Measurements from ENCODE around the gene GRID1. TPM values are rescaled to one million over a fixed set of nuclear protein-coding genes. Genes with fewer than 3 reads are reported as not detected.

The GRID1 gene
- total RNA-seq, 2 experiments from 2014 or later, result not detected

GRCh38 chr10:86071145-86071544, 295.4 kb downstream of the GRID1 start:
- H3K9me3 Mint-ChIP-seq, result peaks cover 1% of the 10 kb centered on the region

GRCh38 chr10:86070278-86070677, 296.3 kb downstream of the GRID1 start:
- no peak overlapping the region for H3K27ac Mint-ChIP-seq
- H3K9me3 Mint-ChIP-seq, result no peaks in the 10 kb centered on the region
- DNase-seq, result no peak
- H3K4me3 Mint-ChIP-seq, result no peak overlapping the region
- peaks cover 4% of the 10 kb centered on the region for H3K27me3 Mint-ChIP-seq
- H3K36me3 Mint-ChIP-seq, result no peaks in the 10 kb centered on the region
- POLR2A ChIA-PET, result no interaction called here
- H3K4me1 Mint-ChIP-seq, result no peaks in the 10 kb centered on the region
- ATAC-seq (ENCODE audit: low read depth), result no peak

More at GRCh38 chr10:86071145-86071544, 295.4 kb downstream of the GRID1 start:
- Mint-ChIP-seq H3K4me3 (no peak overlapping the region), H3K27me3 (no peaks in the 10 kb centered on the region), H3K27ac (no peak overlapping the region), H3K36me3 (no peaks in the 10 kb centered on the region), H3K4me1 (no peaks in the 10 kb centered on the region)
- POLR2A ChIA-PET, result interaction anchor here (0.6 kb wide), 1 partner anchor 1440 kb away, joined by 6 read pairs; no protein-coding TSS in a partner anchor
- ATAC-seq (ENCODE audit: low read depth) (no peak), DNase-seq (no peak)

DNA sequence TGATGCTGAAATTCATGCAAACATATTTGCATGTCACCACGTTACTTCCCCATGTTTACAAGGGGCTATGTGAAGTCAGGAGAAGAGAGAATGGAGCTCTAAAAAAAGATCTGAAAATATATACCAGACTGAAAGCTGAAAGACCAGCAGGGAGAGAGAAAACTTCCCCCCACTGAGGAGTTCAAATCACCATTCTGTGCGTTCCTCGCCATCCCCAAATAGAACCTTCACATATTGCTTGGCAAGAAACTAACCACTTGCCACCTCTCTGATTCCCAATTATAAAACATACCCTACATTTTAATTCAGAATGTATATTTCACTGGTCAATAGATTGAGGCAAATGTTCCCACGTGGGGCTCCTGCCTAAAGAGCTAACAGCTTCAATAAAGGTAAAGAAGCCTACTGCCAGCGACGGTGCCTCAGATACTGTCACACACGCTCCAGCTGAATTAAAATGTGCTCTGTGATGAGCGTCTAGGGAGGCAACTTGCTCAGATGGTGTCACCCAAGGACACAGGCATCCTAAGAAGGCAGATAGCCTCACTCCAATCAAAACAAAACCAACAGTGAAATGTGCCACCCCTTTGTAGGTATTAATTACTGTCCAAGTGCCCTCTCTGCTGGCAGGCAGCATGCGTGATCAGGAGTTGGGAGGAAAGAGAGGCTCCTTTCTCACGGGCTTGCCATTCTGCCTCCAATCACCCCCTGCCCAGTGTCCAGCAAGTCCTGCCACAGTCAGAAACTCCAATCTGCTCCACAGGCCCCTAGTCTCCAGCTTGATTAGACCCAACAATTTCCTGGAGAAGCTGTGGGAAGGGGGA, 298.2 kb downstream of the GRID1 start:
- no peak for DNase-seq
- no peak for ATAC-seq (ENCODE audit: low read depth)
- Mint-ChIP-seq H3K36me3 (no peaks in the 10 kb centered on the region), H3K4me1 (no peaks in the 10 kb centered on the region), H3K27me3 (peaks cover 4% of the 10 kb centered on the region), H3K4me3 (no peak overlapping the region), H3K9me3 (no peaks in the 10 kb centered on the region), H3K27ac (no peak overlapping the region)
- POLR2A ChIA-PET, result no interaction called here

- ATAC-seq (ENCODE audit: low read depth), result no peak
- Mint-ChIP-seq H3K27ac (no peak overlapping the region), H3K4me3 (no peak overlapping the region), H3K9me3 (no peaks in the 10 kb centered on the region), H3K36me3 (no peaks in the 10 kb centered on the region), H3K4me1 (no peaks in the 10 kb centered on the region), H3K27me3 (peaks cover 4% of the 10 kb centered on the region)
- DNase-seq, result no peak
- POLR2A ChIA-PET, result no interaction called here
These were observed 299.1 kb downstream of the GRID1 start for GRCh38 chr10:86067436-86068050.

GRCh38 chr10:86066696-86067095, 299.9 kb downstream of the GRID1 start:
- peaks cover 4% of the 10 kb centered on the region for H3K27me3 Mint-ChIP-seq
- POLR2A ChIA-PET, result no interaction called here
- H3K36me3 Mint-ChIP-seq, result no peaks in the 10 kb centered on the region
- no peaks in the 10 kb centered on the region for H3K9me3 Mint-ChIP-seq
- DNase-seq (no peak), ATAC-seq (ENCODE audit: low read depth) (no peak)
- H3K4me1 Mint-ChIP-seq, result no peaks in the 10 kb centered on the region
- H3K4me3 Mint-ChIP-seq, result no peak overlapping the region
- H3K27ac Mint-ChIP-seq, result no peak overlapping the region

- ATAC-seq (ENCODE audit: low read depth) (no peak), DNase-seq (no peak)
- Mint-ChIP-seq H3K4me1 (no peaks in the 10 kb centered on the region), H3K27me3 (peaks cover 4% of the 10 kb centered on the region), H3K36me3 (no peaks in the 10 kb centered on the region), H3K27ac (no peak overlapping the region), H3K4me3 (no peak overlapping the region), H3K9me3 (no peaks in the 10 kb centered on the region)
- POLR2A ChIA-PET, result no interaction called here
These were observed 300.8 kb downstream of the GRID1 start for GRCh38 chr10:86065711-86066251.

- H3K9me3 Mint-ChIP-seq, result no peaks in the 10 kb centered on the region
- H3K4me1 Mint-ChIP-seq, result no peaks in the 10 kb centered on the region
- peaks cover 4% of the 10 kb centered on the region for H3K27me3 Mint-ChIP-seq
- POLR2A ChIA-PET, result no interaction called here
- no peak for ATAC-seq (ENCODE audit: low read depth)
- no peak for DNase-seq
- no peak overlapping the region for H3K27ac Mint-ChIP-seq
- H3K36me3 Mint-ChIP-seq, result no peaks in the 10 kb centered on the region
- no peak overlapping the region for H3K4me3 Mint-ChIP-seq
These were observed 301.5 kb downstream of the GRID1 start for GRCh38 chr10:86064931-86065662.

GRCh38 chr10:86064219-86064618, 302.4 kb downstream of the GRID1 start:
- H3K9me3 Mint-ChIP-seq, result no peaks in the 10 kb centered on the region
- ATAC-seq (ENCODE audit: low read depth) (no peak), DNase-seq (no peak)
- no peak overlapping the region for H3K4me3 Mint-ChIP-seq
- POLR2A ChIA-PET, result no interaction called here
- H3K27ac Mint-ChIP-seq, result no peak overlapping the region
- H3K27me3 Mint-ChIP-seq, result peaks cover 4% of the 10 kb centered on the region
- H3K36me3 Mint-ChIP-seq, result no peaks in the 10 kb centered on the region
- no peaks in the 10 kb centered on the region for H3K4me1 Mint-ChIP-seq

- POLR2A ChIA-PET, result no interaction called here
- H3K27ac Mint-ChIP-seq, result no peak overlapping the region
- no peaks in the 10 kb centered on the region for H3K9me3 Mint-ChIP-seq
- no peaks in the 10 kb centered on the region for H3K4me1 Mint-ChIP-seq
- no peak for DNase-seq
- H3K27me3 Mint-ChIP-seq, result peaks cover 8% of the 10 kb centered on the region
- H3K4me3 Mint-ChIP-seq, result no peak overlapping the region
- H3K36me3 Mint-ChIP-seq, result no peaks in the 10 kb centered on the region
- no peak for ATAC-seq (ENCODE audit: low read depth)
These were observed 303.3 kb downstream of the GRID1 start for GRCh38 chr10:86063341-86063740.

- no peak overlapping the region for H3K27ac Mint-ChIP-seq
- H3K36me3 Mint-ChIP-seq, result no peaks in the 10 kb centered on the region
- POLR2A ChIA-PET, result no interaction called here
- no peak for ATAC-seq (ENCODE audit: low read depth)
- DNase-seq, result no peak
- H3K4me1 Mint-ChIP-seq, result no peaks in the 10 kb centered on the region
- no peak overlapping the region for H3K4me3 Mint-ChIP-seq
- H3K27me3 Mint-ChIP-seq, result peaks cover 8% of the 10 kb centered on the region
- H3K9me3 Mint-ChIP-seq, result no peaks in the 10 kb centered on the region
These were observed 303.9 kb downstream of the GRID1 start for GRCh38 chr10:86062647-86063145.

GRCh38 chr10:86062198-86062550, 304.4 kb downstream of the GRID1 start:
- Mint-ChIP-seq H3K4me3 (no peak overlapping the region), H3K4me1 (no peaks in the 10 kb centered on the region), H3K9me3 (no peaks in the 10 kb centered on the region), H3K27me3 (peaks cover 8% of the 10 kb centered on the region), H3K36me3 (no peaks in the 10 kb centered on the region), H3K27ac (no peak overlapping the region)
- no peak for ATAC-seq (ENCODE audit: low read depth)
- DNase-seq, result no peak
- POLR2A ChIA-PET, result no interaction called here

DNA sequence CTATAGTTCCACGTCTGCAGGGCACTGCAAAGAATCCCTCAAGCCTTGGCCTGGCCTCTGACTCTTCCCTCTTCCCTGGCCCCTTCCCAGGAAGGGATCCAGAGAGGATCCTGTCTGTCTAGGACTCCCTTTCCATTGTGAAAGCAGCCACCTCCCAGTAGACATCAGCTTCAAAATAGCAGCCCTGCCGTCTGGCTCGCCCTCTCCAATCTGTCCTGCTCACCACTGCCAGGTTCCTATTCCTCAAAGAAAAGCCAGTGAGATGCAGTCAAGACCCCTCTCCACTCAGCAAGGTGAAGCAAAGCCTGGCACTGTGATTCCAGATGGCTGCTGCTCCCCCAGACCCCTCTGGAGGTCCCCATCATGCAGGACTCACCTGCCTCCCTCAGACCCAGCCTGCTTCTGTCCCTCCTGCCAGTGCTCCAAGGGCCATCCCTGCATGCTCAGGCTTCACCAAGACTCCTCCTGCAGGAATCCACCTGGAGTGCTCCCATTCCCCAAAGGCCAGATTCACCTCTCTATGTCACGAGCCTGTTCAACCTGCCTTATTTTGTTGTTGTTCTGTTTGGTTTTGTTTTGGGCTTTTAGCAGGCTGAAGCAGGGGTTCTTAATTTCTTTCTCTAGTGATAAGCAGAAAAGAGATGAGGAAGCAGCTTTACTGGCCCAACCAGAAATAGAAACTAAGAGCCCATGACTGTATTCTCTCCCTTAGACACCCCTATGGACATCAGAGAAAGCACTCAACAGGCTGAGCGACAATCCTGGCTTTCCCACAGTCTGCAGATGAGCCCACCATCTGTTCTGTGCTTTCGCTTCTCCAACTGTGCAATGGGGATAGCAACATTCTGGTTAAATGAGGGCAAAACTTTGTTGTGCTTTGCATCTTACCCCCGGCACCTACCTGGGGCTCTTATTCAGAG, 305.1 kb downstream of the GRID1 start:
- DNase-seq, result no peak
- Mint-ChIP-seq H3K36me3 (no peaks in the 10 kb centered on the region), H3K27me3 (peaks cover 8% of the 10 kb centered on the region), H3K4me3 (no peak overlapping the region), H3K9me3 (no peaks in the 10 kb centered on the region), H3K27ac (no peak overlapping the region), H3K4me1 (no peaks in the 10 kb centered on the region)
- POLR2A ChIA-PET, result no interaction called here
- no peak for ATAC-seq (ENCODE audit: low read depth)

Measured in activated naive CD8-positive, alpha-beta T cell treated with anti-CD3 and anti-CD28 coated beads, Interleukin-2, amount 10 ng/mL, durations not matched to agents 7 days and 5 days (primary cell).